VCaP (cell line): Measurements from ENCODE around the gene GSTA1.
"Not testable (repeated sequence)": the region's sequence is repeated elsewhere in the genome, so short reads cannot be mapped to it uniquely, and the experiment has no call there.

Experiments
- H3K27ac ChIP-seq: fragments of 450-650 bp; 2 replicates; pipeline ENCODE4 v1.5.1; 2017
- TF ChIP-seq, protein P1 (sequence below): fragments of 450-650 bp; conservative IDR thresholded peaks from 2 replicates; pipeline ENCODE4 v1.5.1; 2017; ENCODE audit warnings: mild to moderate bottlenecking, moderate library complexity

Gene GSTA1

GRCh38 chr6:52786249-52786956 lies 17.2 kb downstream of the GSTA1 start:
- TF ChIP-seq, protein P1, sequence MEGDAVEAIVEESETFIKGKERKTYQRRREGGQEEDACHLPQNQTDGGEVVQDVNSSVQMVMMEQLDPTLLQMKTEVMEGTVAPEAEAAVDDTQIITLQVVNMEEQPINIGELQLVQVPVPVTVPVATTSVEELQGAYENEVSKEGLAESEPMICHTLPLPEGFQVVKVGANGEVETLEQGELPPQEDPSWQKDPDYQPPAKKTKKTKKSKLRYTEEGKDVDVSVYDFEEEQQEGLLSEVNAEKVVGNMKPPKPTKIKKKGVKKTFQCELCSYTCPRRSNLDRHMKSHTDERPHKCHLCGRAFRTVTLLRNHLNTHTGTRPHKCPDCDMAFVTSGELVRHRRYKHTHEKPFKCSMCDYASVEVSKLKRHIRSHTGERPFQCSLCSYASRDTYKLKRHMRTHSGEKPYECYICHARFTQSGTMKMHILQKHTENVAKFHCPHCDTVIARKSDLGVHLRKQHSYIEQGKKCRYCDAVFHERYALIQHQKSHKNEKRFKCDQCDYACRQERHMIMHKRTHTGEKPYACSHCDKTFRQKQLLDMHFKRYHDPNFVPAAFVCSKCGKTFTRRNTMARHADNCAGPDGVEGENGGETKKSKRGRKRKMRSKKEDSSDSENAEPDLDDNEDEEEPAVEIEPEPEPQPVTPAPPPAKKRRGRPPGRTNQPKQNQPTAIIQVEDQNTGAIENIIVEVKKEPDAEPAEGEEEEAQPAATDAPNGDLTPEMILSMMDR: no peak
- peak overlapping the region; percentile 90 for H3K27ac ChIP-seq

DNA sequence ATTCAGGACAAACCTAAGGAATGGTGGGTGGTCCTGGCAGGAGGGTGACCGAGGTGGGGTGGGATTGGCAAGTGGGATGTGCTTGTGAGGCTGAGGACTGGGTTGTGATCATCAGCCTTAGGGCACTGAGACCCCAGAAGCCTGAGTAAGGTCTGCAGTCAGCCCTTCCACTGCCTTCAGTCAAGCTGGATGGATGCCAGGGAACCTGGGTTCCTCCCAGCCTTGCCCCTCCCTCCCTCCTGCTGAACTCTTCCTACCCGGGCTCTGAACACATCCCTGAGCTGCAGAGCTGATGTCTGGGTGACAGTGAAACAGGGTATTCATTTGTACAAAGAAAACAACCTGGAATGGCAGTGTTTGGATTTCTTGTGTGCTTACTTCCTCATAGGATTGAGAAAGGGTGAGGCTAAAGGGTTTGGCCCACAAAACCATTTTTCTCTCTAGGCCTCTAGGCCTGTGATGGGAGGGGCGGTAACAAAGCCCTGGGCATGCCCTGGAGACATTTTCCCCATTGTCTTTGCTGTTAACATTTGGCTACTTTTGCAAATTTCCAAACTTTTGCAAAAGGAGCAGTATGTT lies 20.8 kb downstream of the GSTA1 start:
- H3K27ac ChIP-seq: 0 out of 2 replicates have a peak overlapping the region, but pooled peaks have one; percentile 30

GRCh38 chr6:52782209-52782608 lies 21.4 kb downstream of the GSTA1 start:
- not testable (repeated sequence) for H3K27ac ChIP-seq

GRCh38 chr6:52779237-52779636 lies 24.4 kb downstream of the GSTA1 start:
- no peak overlapping the region for H3K27ac ChIP-seq
- TF ChIP-seq, protein P1: no peak

GRCh38 chr6:52776711-52777351 lies 26.8 kb downstream of the GSTA1 start:
- not testable (repeated sequence) for H3K27ac ChIP-seq

DNA sequence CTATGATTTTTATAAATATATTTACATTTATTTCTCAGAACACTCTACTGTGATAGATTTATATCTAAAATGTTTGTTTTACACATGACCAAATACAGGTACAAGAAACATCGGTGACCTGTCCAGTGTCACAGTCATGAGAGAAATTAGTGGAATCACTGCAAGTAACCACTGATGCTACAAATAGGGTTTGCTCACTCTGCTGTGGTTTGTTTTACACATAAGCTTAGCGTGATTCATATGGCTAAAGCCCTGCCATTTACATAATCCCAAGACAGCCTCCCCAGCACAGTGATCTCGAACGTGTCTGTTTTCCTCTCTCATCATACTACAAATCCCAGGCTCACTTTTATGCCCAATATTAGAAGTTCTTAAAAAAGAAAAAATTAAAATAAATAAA lies 34.2 kb downstream of the GSTA1 start:
- not testable (repeated sequence) for H3K27ac ChIP-seq

- not testable (repeated sequence) for H3K27ac ChIP-seq
These were observed 36.0 kb downstream of the GSTA1 start for GRCh38 chr6:52767658-52768057.

GRCh38 chr6:52763322-52763916 lies 40.2 kb downstream of the GSTA1 start, which contains the start of gene GSTA2:
GSTA2 (minus strand) TSS chr6:52763475; CDS start chr6:52757947, 5,528 bp downstream.
- H3K27ac ChIP-seq: not testable (repeated sequence)

DNA sequence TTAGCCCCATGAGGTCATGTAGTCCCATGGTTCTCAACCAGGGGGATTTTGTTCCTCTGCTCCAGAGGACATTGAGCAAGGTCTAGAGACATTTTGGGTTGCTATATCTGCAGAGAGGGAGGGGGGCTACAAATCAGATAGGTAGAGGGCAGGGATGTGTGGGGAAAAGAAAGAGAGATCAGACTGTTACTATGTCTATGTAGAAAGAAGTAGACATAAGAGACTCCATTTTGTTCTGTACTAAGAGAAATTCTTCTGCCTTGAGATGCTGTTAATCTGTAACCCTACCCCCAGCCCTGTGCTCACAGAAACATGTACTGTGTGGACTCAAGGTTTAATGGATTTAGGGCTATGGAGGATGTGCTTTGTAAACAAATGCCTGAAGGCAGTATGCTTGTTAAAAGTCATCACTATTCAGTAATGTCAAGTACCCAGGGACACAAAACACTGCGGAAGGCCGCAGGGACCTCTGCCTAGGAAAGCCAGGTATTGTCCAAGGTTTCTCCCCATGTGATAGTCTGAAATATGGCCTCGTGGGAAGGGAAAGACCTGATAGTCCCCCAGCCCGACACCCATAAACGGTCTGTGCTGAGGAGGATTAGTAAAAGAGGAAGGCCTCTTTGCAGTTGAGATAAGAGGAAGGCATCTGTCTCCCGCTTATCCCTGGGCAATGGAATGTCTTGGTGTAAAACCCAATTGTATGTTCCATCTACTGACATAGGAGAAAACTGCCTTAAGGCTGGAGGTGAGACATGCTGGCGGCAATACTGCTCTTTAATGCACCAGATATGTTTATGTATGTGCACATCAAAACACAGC lies 41.7 kb downstream of the GSTA1 start:
- 0 out of 2 replicates have a peak overlapping the region, but pooled peaks have one; percentile 23 for H3K27ac ChIP-seq

GRCh38 chr6:52760105-52760765 lies 43.4 kb downstream of the GSTA1 start:
- no peak overlapping the region for H3K27ac ChIP-seq
- TF ChIP-seq, protein P1: no peak

GRCh38 chr6:52759085-52759484 lies 44.5 kb downstream of the GSTA1 start:
- TF ChIP-seq, protein P1: no peak

DNA sequence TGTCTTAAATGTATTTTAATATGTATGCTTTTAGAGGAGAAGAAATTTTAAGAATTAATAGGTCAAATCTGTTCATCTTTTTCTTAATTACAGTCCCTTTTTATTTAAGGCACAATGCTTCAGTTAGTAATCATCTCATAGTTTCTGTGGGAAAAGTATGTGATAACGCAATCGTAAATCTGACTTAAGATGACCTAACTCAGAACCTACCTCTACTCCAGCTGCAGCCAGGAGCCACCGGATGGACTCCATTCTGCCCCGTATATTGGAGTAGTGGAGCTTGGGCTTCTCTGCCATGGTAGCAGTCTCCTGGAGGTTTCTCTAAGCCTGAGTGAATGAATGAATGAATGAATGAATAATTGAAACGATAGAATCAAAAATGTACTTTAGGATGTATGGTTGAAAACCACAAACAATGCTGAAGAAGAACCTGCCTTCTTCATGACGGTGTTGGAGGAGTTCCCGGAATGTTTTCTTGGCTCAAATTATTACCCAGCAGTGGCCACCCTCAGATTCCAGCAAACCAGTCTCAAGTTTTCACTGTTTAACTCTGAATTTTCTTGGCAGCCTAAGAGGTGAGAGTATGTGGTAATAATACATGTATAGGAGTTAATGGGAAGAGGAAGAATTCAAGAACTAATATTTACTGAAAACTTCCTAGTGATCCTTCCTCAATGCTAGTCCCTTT lies 45.8 kb downstream of the GSTA1 start:
- not testable (repeated sequence) for H3K27ac ChIP-seq

More at GRCh38 chr6:52759085-52759484, 44.5 kb downstream of the GSTA1 start:
- no peak overlapping the region for H3K27ac ChIP-seq
